Psoas muscle (tissue), 8 donors: ENCODE results near the gene HDDC3. TPM values are rescaled to one million over a fixed set of nuclear protein-coding genes. Genes with fewer than 3 reads are reported as not detected.

Experiments used
- ATAC-seq, 4 donors: fragments of 200-7000 bp; cut with Tn5 transposase; one replicate each; pipeline ENCODE4 v1.9.1; 2020; ENCODE audit warnings: moderate library complexity in 3 of 4, mild to moderate bottlenecking in 2 of 4
- DNase-seq, 2 donors: peaks; one replicate each; pipeline ENCODE4 v3.0.0-alpha.2; 2020
- H3K27ac ChIP-seq: fragments of 200-600 bp; one replicate; pipeline ENCODE4 v1.8.0; 2022
- H3K27me3 ChIP-seq, 3 donors: fragments of 200-600 bp in 1 of 3; one replicate each; pipeline versions ENCODE4 v1.6.1 to v1.8.0; 2013 to 2022; ENCODE audit warnings: low read length in 2 of 3, mild to moderate bottlenecking in 2 of 3, moderate library complexity in 1 of 3; ENCODE audit not compliant: insufficient read depth in 3 of 3
- H3K36me3 ChIP-seq, 2 donors: fragments of 200-600 bp in 1 of 2; one replicate each; pipeline versions ENCODE4 v1.6.1 to v1.8.0; 2013 to 2022; ENCODE audit warnings: low read depth in 1 of 2, mild to moderate bottlenecking in 1 of 2, moderate library complexity in 1 of 2; ENCODE audit not compliant: insufficient read depth in 1 of 2
- H3K4me1 ChIP-seq: fragments of 200-600 bp; one replicate; pipeline ENCODE4 v1.8.0; 2022
- H3K4me3 ChIP-seq: fragments of 200-600 bp; one replicate; pipeline ENCODE4 v1.8.0; 2022; ENCODE audit warnings: mild to moderate bottlenecking
- H3K9me3 ChIP-seq: fragments of 200-600 bp; one replicate; pipeline ENCODE4 v1.8.0; 2022
- WGBS, 3 donors: extraction: QIAGEN DNeasy Blood & Tissue Kit; methylation state at CpG; one replicate each; pipeline versions ENCODE4 v1.1.6 to v1.1.7; 2013; 5-methylcytosine and 5-hydroxymethylcytosine counted together
- intact Hi-C, 2 donors: fragments of 100-400 bp; cut with DNase I; formaldehyde crosslinking; loops; one replicate each; pipeline versions ENCODE4 v1.11.0 to v1.14.2; 2022
- polyA plus RNA-seq, 3 donors: library from polyadenylated mRNA; stranded (reverse); fragments of 200-250 nt; gene quantifications; one replicate each; pipeline ENCODE4 v1.2.3, GENCODE V29; 2013
- total RNA-seq, 4 donors: library from RNA; stranded (reverse); fragmentation: NEBNext Ultra II Directional in 2 of 4; extraction: Animal tissue kit (Norgen Biotek cat#: 25700) in 2 of 4; gene quantifications; one replicate each; pipeline versions ENCODE4 v1.2.1 to v1.2.4, GENCODE V29; 2021 to 2023
- TF ChIP-seq, protein P1 (sequence below): fragments of 200-600 bp; IDR thresholded peaks from one replicate; pipeline ENCODE4 v1.8.0; 2022; ENCODE audit warnings: antibody characterized with exemption
- donor health status: healthy with polysubstance abuse.
- donor health status: DM: no; HTN: no; CAD: no; lungs with moderate emphysema.
- donor health status: Bipolar disorder and iron deficiency.
- donor health status: healthy.
- donor health status: DM: yes; HTN: yes; CAD: no.
- donor health status: DM: no; HTN: no; CAD: no.
- donor health status: DM: no; HTN: no; CAD: no.
- donor health status: DM: yes; HTN: yes; CAD: no.

The HDDC3 gene
- total and polyA plus RNA-seq, 7 donors: 7.2 to 25.5 (median 13.2) TPM

GRCh38 chr15:90892498-90893174, 39.7 kb downstream of the HDDC3 start:
- DNase-seq (no peak), ATAC-seq (no peak)
- Histone ChIP-seq H3K36me3 (peaks cover 0 to 51% of the 10 kb centered on the region in 2 donors), H3K4me1 (no peaks in the 10 kb centered on the region), H3K9me3 (no peaks in the 10 kb centered on the region), H3K27ac (no peak overlapping the region), H3K27me3 (no peaks in the 10 kb centered on the region), H3K4me3 (no peak overlapping the region)
- intact Hi-C loops: no loop called here
- TF ChIP-seq, protein P1, sequence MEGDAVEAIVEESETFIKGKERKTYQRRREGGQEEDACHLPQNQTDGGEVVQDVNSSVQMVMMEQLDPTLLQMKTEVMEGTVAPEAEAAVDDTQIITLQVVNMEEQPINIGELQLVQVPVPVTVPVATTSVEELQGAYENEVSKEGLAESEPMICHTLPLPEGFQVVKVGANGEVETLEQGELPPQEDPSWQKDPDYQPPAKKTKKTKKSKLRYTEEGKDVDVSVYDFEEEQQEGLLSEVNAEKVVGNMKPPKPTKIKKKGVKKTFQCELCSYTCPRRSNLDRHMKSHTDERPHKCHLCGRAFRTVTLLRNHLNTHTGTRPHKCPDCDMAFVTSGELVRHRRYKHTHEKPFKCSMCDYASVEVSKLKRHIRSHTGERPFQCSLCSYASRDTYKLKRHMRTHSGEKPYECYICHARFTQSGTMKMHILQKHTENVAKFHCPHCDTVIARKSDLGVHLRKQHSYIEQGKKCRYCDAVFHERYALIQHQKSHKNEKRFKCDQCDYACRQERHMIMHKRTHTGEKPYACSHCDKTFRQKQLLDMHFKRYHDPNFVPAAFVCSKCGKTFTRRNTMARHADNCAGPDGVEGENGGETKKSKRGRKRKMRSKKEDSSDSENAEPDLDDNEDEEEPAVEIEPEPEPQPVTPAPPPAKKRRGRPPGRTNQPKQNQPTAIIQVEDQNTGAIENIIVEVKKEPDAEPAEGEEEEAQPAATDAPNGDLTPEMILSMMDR: no peak
- WGBS, 3 donors: 94 to 96% (median 95%) methylated on average over 29 of the region's 29 CpGs

- DNase-seq: no peak
- WGBS, 3 donors: 95 to 97% (median 96%) methylated on average over 9 to 11 of the region's 11 CpGs
- Histone ChIP-seq H3K9me3 (no peaks in the 10 kb centered on the region), H3K27ac (no peak overlapping the region), H3K36me3 (peaks cover 0 to 51% of the 10 kb centered on the region in 2 donors), H3K27me3 (no peaks in the 10 kb centered on the region), H3K4me1 (no peaks in the 10 kb centered on the region), H3K4me3 (no peak overlapping the region)
- TF ChIP-seq, protein P1: no peak
- no peak for ATAC-seq
- intact Hi-C loops: no loop called here
Measured at GRCh38 chr15:90892023-90892422, 40.3 kb downstream of the HDDC3 start.

DNA sequence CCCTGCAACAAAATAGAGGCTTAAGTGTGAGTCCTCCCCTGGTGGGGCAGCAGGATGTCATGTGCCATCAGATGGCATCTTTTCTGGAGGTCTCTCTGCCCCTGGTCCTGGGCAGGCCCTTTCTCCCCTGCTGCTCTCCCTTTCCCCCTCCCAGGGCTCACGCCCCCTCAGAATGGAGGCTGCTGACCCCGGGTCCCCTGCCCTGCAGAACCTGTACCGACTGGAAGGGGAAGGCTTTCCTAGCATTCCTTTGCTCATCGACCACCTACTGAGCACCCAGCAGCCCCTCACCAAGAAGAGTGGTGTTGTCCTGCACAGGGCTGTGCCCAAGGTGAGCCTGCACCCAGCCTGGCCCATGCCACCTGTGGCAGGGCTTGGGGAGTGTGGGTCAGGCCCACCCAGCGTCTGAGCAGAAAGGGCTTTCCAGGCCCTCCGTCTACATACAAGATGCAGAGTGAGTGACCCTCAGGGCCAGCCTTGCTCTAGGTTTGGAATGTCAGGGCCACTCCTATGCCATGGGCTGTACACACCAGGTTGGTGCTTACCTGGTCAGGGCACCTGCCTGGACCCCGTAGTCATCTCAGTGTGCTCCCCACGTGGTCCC, 40.9 kb downstream of the HDDC3 start:
- DNase-seq (no peak), ATAC-seq (no peak)
- H3K4me1 ChIP-seq: peaks cover 4% of the 10 kb centered on the region
- H3K9me3 ChIP-seq: no peaks in the 10 kb centered on the region
- intact Hi-C loops: no loop called here
- peaks cover 0 to 51% of the 10 kb centered on the region in 2 donors for H3K36me3 ChIP-seq
- H3K27ac ChIP-seq: no peak overlapping the region
- 85 to 90% (median 87%) methylated on average over 6 to 8 of the region's 8 CpGs for WGBS, 3 donors
- H3K4me3 ChIP-seq: no peak overlapping the region
- TF ChIP-seq, protein P1: no peak
- H3K27me3 ChIP-seq: no peaks in the 10 kb centered on the region

DNA sequence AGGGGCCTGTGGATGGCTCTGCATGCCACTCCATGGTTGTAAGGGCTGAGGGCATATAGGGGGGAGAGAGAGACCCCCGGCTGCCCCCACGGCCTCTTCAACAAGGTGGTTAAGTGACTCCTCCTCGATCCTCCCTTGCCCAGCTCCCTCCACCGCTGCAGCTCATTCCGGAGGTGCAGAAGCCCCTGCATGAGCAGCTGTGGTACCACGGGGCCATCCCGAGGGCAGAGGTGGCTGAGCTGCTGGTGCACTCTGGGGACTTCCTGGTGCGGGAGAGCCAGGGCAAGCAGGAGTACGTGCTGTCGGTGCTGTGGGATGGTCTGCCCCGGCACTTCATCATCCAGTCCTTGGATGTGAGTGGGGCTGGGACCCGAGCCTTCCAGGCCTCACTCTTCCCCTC, 41.5 kb downstream of the HDDC3 start:
- 85 to 89% (median 87%) methylated on average over 10 to 12 of the region's 12 CpGs for WGBS, 3 donors
- intact Hi-C loops: no loop called here
- ATAC-seq (no peak), DNase-seq (no peak)
- H3K4me3 ChIP-seq: no peak overlapping the region
- no peak overlapping the region for H3K27ac ChIP-seq
- H3K27me3 ChIP-seq: no peaks in the 10 kb centered on the region
- peaks cover 7% of the 10 kb centered on the region for H3K4me1 ChIP-seq
- TF ChIP-seq, protein P1: no peak
- H3K36me3 ChIP-seq: peaks cover 0 to 51% of the 10 kb centered on the region in 2 donors
- H3K9me3 ChIP-seq: no peaks in the 10 kb centered on the region
